Measurements from ENCODE around the gene CLDN1.

The CLDN1 gene

GRCh38 chr3:190258634-190259033 is 63.6 kb downstream of the CLDN1 start:
- no peak for TF ChIP-seq CTCF (IDR thresholded peaks at IDR 0.05)

Data from LNCAP (cell line).